Memory B cell (primary cell): Measurements from ENCODE around the gene PPP2R2B.
"Not testable (repeated sequence)": the region's sequence is repeated elsewhere in the genome, so short reads cannot be mapped to it uniquely, and the experiment has no call there.

Experiments used
- ATAC-seq: fragments of 150-1000 bp; cut with Tn5 transposase; 2 replicates; pipeline ENCODE4 v1.10.0; 2021; ENCODE audit warnings: low read depth, mild to moderate bottlenecking, moderate library complexity
- DNase-seq, 2 donors: peaks; one replicate each; pipeline ENCODE4 v3.0.0; 2022; ENCODE audit warnings: low spot score in 2 of 2
- H3K27ac Mint-ChIP-seq: one replicate; pipeline ENCODE4 v1.8.0; 2022; ENCODE audit warnings: mild to moderate bottlenecking, moderate library complexity, mixed read lengths
- H3K27me3 Mint-ChIP-seq: one replicate; pipeline ENCODE4 v1.8.0; 2022; ENCODE audit warnings: mixed read lengths
- H3K36me3 Mint-ChIP-seq: one replicate; pipeline ENCODE4 v1.8.0; 2022; ENCODE audit warnings: mild to moderate bottlenecking, mixed read lengths
- H3K4me1 Mint-ChIP-seq: one replicate; pipeline ENCODE4 v1.8.0; 2022; ENCODE audit warnings: mixed read lengths
- H3K4me3 Mint-ChIP-seq: one replicate; pipeline ENCODE4 v1.8.0; 2022; ENCODE audit warnings: mild to moderate bottlenecking, moderate library complexity, mixed read lengths
- H3K9me3 Mint-ChIP-seq: one replicate; pipeline ENCODE4 v1.8.0; 2022; ENCODE audit warnings: mixed read lengths

Gene PPP2R2B

GRCh38 chr5:146632620-146633322 lies 245.8 kb downstream of the PPP2R2B start:
- no peak overlapping the region for H3K4me3 Mint-ChIP-seq
- H3K36me3 Mint-ChIP-seq: no peaks in the 10 kb centered on the region
- no peak overlapping the region for H3K27ac Mint-ChIP-seq
- peaks cover 4% of the 10 kb centered on the region for H3K27me3 Mint-ChIP-seq
- no peaks in the 10 kb centered on the region for H3K9me3 Mint-ChIP-seq
- H3K4me1 Mint-ChIP-seq: no peaks in the 10 kb centered on the region
- DNase-seq (no peak), ATAC-seq (no peak)

GRCh38 chr5:146630472-146630871 lies 248.1 kb downstream of the PPP2R2B start:
- Mint-ChIP-seq H3K27me3 (peaks cover 3% of the 10 kb centered on the region), H3K4me3 (no peak overlapping the region), H3K27ac (no peak overlapping the region), H3K4me1 (no peaks in the 10 kb centered on the region), H3K36me3 (no peaks in the 10 kb centered on the region), H3K9me3 (no peaks in the 10 kb centered on the region)
- DNase-seq (no peak), ATAC-seq (no peak)

DNA sequence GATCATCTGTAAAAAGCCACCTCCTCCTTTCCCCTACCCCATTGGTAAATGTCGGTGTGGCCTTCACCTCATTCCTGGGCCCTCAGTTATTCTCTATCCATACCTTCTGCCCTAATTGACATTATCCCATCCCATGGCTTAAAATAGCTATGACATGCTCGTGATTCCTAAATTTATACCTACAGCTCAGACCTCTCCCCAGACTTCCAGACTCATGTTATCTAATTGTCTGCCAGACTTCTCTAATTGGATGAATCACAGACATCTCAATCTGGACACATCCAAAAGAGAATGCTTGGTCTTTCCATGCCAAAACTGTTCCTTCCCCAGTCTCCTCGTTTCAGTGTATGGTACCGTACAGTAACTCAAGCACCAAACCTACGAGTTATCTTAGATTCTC lies 249.6 kb downstream of the PPP2R2B start:
- no peak for ATAC-seq
- no peak for DNase-seq
- Mint-ChIP-seq H3K9me3 (no peaks in the 10 kb centered on the region), H3K27ac (no peak overlapping the region), H3K4me3 (no peak overlapping the region), H3K4me1 (no peaks in the 10 kb centered on the region), H3K36me3 (no peaks in the 10 kb centered on the region), H3K27me3 (peaks cover 3% of the 10 kb centered on the region)

GRCh38 chr5:146626936-146627335 lies 251.6 kb downstream of the PPP2R2B start:
- no peak for ATAC-seq
- no peak for DNase-seq
- no peaks in the 10 kb centered on the region for H3K36me3 Mint-ChIP-seq
- no peaks in the 10 kb centered on the region for H3K4me1 Mint-ChIP-seq
- no peak overlapping the region for H3K4me3 Mint-ChIP-seq
- no peaks in the 10 kb centered on the region for H3K9me3 Mint-ChIP-seq
- H3K27ac Mint-ChIP-seq: no peak overlapping the region
- H3K27me3 Mint-ChIP-seq: peaks cover 3% of the 10 kb centered on the region

DNA sequence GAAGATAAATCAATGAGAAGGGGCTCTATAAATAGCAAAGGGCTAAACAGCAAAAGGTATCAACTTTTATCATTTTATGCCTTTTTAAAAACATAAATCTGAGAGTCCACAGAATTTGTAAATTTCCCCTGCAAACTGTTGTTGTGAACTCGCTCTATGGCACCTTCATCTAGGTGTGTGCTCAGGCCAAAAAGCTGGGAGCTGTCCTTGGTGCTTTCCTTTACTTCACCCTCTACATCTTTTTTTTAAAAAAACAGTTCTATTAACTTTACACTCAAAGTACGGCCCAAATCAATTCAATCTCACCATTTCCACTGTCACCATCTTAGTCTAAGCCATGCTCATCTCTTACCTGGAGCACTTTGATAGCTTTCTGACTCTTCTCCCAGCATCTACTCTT lies 254.4 kb downstream of the PPP2R2B start:
- no peaks in the 10 kb centered on the region for H3K27me3 Mint-ChIP-seq
- DNase-seq (no peak), ATAC-seq (no peak)
- no peak overlapping the region for H3K4me3 Mint-ChIP-seq
- no peaks in the 10 kb centered on the region for H3K36me3 Mint-ChIP-seq
- no peaks in the 10 kb centered on the region for H3K4me1 Mint-ChIP-seq
- no peaks in the 10 kb centered on the region for H3K9me3 Mint-ChIP-seq
- H3K27ac Mint-ChIP-seq: no peak overlapping the region

- no peaks in the 10 kb centered on the region for H3K36me3 Mint-ChIP-seq
- no peak overlapping the region for H3K27ac Mint-ChIP-seq
- DNase-seq: no peak
- H3K27me3 Mint-ChIP-seq: peaks cover 2% of the 10 kb centered on the region
- H3K9me3 Mint-ChIP-seq: peaks cover 2% of the 10 kb centered on the region
- H3K4me3 Mint-ChIP-seq: no peak overlapping the region
- no peaks in the 10 kb centered on the region for H3K4me1 Mint-ChIP-seq
- ATAC-seq: no peak
These were observed 254.9 kb downstream of the PPP2R2B start for GRCh38 chr5:146623666-146624065.

GRCh38 chr5:146623009-146623408 lies 255.5 kb downstream of the PPP2R2B start:
- no peaks in the 10 kb centered on the region for H3K4me1 Mint-ChIP-seq
- peaks cover 2% of the 10 kb centered on the region for H3K9me3 Mint-ChIP-seq
- H3K4me3 Mint-ChIP-seq: no peak overlapping the region
- no peaks in the 10 kb centered on the region for H3K36me3 Mint-ChIP-seq
- H3K27me3 Mint-ChIP-seq: peaks cover 2% of the 10 kb centered on the region
- H3K27ac Mint-ChIP-seq: no peak overlapping the region
- DNase-seq: no peak
- ATAC-seq: no peak

DNA sequence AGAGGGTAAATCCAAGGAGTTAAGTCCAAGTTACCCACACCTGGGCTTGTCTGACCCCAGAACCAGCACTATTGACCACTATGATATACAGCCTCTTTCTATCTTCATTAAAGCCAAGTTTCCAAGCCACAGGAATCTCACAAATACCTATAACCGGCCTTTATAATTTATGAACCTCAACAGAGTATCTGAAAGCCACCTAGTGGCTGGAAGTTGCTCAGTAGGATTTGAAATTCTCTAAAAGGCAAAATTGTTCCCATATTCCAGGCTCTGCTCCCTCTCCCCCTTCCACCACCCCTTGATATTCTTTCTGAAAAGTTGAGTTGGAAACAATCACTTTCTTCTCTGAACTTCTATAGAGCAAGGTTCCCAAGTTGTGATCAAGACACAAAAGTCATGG lies 256.2 kb downstream of the PPP2R2B start:
- H3K4me3 Mint-ChIP-seq: no peak overlapping the region
- ATAC-seq (no peak), DNase-seq (no peak)
- H3K36me3 Mint-ChIP-seq: no peaks in the 10 kb centered on the region
- H3K27me3 Mint-ChIP-seq: peaks cover 2% of the 10 kb centered on the region
- H3K9me3 Mint-ChIP-seq: peaks cover 2% of the 10 kb centered on the region
- no peak overlapping the region for H3K27ac Mint-ChIP-seq
- H3K4me1 Mint-ChIP-seq: no peaks in the 10 kb centered on the region

DNA sequence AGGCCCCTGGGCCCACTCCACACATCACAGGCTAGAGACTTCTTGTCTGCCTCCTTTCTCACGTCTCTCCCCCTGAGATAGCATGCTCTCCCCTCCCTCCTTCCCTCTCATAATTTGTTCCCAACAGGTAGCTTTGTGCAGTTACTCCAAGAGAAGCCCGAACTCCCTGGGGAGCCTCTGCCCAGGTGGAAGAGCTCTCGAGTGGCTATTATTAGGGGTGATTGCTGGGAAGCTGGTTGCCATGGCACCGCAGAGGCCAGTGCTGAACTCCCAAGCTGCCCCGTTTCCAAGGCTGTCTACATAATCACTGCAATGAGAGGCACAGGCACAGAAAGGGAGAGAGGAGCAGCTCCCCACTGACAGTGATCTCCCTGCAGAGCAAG lies 257.9 kb downstream of the PPP2R2B start:
- H3K4me1 Mint-ChIP-seq: no peaks in the 10 kb centered on the region
- ATAC-seq (no peak), DNase-seq (no peak)
- no peak overlapping the region for H3K27ac Mint-ChIP-seq
- peaks cover 2% of the 10 kb centered on the region for H3K27me3 Mint-ChIP-seq
- peaks cover 13% of the 10 kb centered on the region for H3K9me3 Mint-ChIP-seq
- H3K4me3 Mint-ChIP-seq: no peak overlapping the region
- no peaks in the 10 kb centered on the region for H3K36me3 Mint-ChIP-seq

DNA sequence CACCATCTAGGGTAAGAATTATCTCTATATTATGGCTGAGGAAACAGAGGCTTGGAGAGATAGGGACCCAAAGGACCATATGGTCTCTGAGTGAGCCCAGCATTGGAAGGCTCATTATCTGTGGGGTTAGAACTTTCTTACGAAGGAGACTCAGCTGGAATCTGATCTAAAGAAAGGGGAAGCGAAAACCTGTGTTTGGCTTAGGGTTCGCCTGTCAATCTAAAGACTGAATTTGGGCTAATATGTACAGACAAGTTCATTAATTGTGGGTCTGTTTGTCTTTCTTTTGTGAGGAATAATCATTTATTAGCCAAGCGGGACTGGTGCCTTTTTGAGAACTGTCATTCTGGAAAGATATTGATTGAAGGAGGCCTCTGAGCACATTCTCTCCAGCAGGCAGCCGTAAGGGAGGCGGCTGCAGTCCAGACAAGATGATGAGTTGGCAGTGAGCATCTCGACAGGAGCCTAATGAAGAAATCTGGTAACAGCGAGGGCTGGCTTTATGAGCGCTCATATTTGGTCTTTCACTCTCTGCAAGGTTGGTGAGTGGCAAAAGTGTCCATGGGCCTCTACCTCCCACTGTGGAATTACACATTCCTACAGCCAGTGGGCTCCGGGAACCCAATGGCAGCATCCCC lies 258.4 kb downstream of the PPP2R2B start:
- H3K9me3 Mint-ChIP-seq: peaks cover 15% of the 10 kb centered on the region
- no peak for DNase-seq

DNA sequence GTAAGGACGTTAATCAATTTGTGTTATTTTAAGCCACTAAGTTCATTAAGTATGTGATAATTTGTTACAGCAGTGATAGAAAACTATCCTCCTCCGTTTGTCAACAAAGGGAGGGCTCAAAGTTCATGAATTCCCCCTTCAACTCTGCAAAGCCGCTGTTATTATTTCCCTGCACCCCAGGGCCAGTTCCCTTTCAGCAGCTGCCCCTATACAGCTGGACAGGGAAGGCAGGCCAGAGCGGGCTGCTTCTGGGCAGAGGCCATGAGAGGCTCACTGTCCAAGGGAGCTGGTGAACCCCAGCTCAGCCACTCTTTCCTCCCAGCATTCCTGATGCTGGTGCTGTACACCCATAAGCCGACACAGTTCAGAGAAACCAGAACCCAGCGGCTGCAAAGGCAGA lies 260.1 kb downstream of the PPP2R2B start:
- ATAC-seq: no peak
- peaks cover 2% of the 10 kb centered on the region for H3K27me3 Mint-ChIP-seq
- peaks cover 15% of the 10 kb centered on the region for H3K9me3 Mint-ChIP-seq
- H3K27ac Mint-ChIP-seq: no peak overlapping the region
- H3K36me3 Mint-ChIP-seq: no peaks in the 10 kb centered on the region
- H3K4me1 Mint-ChIP-seq: no peaks in the 10 kb centered on the region
- H3K4me3 Mint-ChIP-seq: no peak overlapping the region
- no peak for DNase-seq

More for the DNA sequence above, 258.4 kb downstream of the PPP2R2B start:
- H3K36me3 Mint-ChIP-seq: no peaks in the 10 kb centered on the region
- ATAC-seq: no peak
- peaks cover 2% of the 10 kb centered on the region for H3K27me3 Mint-ChIP-seq
- no peaks in the 10 kb centered on the region for H3K4me1 Mint-ChIP-seq
- no peak overlapping the region for H3K4me3 Mint-ChIP-seq
- no peak overlapping the region for H3K27ac Mint-ChIP-seq

GRCh38 chr5:146609731-146610130 lies 268.8 kb downstream of the PPP2R2B start:
- H3K27me3 Mint-ChIP-seq, H3K4me3 Mint-ChIP-seq, H3K4me1 Mint-ChIP-seq, ATAC-seq, H3K27ac Mint-ChIP-seq, DNase-seq, H3K36me3 Mint-ChIP-seq, H3K9me3 Mint-ChIP-seq: not testable (repeated sequence)

DNA sequence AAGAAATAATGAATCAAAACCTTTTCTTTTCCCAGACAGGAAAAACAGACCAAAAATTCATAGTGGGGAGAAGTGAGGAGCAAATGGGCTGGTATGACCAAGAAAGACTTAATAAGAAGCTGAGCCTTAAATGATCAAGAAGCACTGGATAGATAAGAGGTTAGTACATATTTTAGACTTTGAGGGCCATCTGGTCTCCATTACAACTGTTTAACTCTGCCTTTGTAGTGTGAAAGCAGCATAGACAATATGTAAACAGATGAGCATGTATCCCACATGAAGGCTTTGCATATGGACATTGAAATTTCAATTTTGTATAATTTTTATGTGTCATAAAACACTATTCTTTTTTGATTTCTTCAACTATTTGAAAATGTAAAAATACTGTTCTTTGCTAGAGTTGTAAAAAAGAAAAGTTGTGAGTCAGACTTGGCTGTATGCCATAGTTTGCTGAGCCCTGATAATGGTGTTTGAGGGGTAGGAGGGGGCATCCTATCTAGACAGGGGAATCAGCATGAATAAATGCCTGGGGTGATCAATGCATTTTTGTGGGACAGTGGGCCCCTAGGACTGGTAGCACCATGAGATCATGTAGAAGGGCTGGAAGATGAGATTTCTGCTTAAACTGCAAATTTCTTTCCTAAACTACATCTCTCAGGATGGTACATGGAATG lies 270.8 kb downstream of the PPP2R2B start:
- Mint-ChIP-seq H3K4me3 (no peak overlapping the region), H3K4me1 (no peaks in the 10 kb centered on the region)
- no peak for ATAC-seq

DNA sequence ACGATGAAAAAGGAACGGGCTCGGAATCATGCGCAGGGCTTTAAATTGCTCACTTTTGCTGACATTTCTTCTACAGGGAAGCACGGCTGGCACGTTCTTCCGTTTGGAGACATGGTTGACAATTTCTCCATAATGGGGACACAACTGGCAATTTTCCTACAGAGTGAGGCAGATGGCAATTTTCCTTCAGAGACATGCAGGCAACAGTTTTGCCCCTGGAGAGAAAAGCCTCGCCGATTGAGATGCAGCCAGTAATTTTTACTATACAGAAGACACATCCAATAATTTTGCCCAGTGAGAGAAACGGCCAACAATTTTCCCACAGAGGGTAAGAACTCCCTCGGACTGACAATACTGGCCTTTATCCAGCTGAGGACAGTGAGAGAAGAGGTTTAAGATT lies 271.7 kb downstream of the PPP2R2B start:
- H3K36me3 Mint-ChIP-seq: no peaks in the 10 kb centered on the region
- no peak overlapping the region for H3K27ac Mint-ChIP-seq
- no peak for ATAC-seq
- H3K4me1 Mint-ChIP-seq: no peaks in the 10 kb centered on the region
- peaks cover 2% of the 10 kb centered on the region for H3K27me3 Mint-ChIP-seq
- no peak overlapping the region for H3K4me3 Mint-ChIP-seq
- DNase-seq: no peak
- no peaks in the 10 kb centered on the region for H3K9me3 Mint-ChIP-seq

More for the DNA sequence above, 270.8 kb downstream of the PPP2R2B start:
- Mint-ChIP-seq H3K27ac (no peak overlapping the region), H3K9me3 (no peaks in the 10 kb centered on the region), H3K27me3 (peaks cover 2% of the 10 kb centered on the region), H3K36me3 (no peaks in the 10 kb centered on the region)
- no peak for DNase-seq
